GM15510 (cell line): ENCODE data around the gene SLIT2.

Experiments used
- POLR2A ChIP-seq: IDR thresholded peaks from 3 replicates; pipeline ENCODE4 v1.6.1; 2011; ENCODE audit warnings: borderline replicate concordance; ENCODE audit not compliant: insufficient read length; ENCODE audit errors: extremely low read depth

Gene SLIT2

DNA sequence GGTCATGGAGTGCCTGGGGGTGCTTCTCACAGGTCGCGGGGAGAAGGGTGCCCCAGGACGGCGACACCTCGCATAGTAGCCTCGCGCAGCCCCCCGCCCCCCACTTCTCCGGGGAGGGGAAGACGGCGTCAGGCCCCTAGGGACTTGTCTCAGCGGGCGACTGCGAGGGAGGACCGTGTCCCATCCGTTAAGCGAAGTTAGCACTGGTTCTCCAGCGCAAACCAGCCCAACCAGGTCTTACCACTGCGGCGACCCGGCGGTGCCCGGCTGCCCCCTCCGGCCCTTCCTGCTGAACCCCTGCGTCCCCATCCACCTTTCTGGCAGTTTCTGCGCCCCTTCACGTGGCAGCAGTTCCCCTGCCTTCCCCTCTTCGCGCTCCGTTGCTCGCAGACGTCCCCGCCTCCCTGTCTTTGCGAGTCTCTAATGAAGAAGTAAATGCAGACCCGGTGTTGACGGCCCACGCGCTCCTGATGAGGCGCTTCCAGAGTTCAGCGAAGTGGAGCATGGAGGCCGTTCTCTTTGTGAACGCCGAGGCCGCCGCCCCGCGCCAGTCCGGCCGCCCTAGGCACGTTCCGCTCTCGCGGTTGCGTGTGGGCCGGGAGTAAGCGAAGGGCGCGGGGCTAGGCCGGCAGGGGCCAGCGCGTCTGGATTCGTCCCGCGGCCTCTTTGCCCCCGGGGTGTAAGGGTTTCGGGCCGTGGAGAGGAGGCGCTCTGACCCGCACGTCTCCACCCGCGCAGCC is 3.0 kb downstream of the SLIT2 start:
- TF ChIP-seq POLR2A: no peak

DNA sequence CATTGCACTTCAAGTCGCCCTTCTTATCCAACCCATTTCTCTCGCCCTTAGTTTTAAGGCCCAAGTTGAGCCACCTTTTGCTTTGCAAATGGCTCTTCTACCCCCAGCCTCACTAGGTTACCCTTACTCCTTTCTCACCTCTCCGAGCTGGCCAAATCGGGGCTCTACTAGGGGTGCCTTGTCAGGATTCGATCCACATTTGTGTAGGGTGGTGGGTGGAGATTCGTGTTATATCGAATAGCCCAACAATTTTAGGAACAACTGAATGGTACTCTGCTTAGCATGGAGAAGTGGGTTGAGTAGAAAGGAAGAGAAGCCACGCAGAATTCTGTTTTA is 3.5 kb downstream of the SLIT2 start:
- no peak for TF ChIP-seq POLR2A

DNA sequence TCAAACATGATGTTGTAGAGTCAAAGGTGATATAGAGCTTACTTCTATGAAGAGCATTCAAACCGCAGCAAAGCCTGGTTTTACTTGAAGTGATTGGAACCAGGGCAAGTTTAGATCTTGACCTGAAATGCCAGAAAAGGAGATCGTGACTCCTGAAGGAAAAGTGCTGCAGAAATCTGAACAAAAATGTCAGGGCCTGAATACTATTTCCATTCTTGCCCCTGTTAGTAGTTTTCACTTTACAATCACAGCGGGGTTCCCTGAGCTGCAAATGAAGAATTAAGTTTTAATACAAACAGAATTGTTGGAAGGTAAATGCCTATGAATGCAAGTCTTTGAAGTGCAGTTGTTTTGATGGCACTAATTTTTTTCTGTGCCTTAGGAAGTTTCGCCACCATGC is 4.1 kb downstream of the SLIT2 start:
- no peak for TF ChIP-seq POLR2A

DNA sequence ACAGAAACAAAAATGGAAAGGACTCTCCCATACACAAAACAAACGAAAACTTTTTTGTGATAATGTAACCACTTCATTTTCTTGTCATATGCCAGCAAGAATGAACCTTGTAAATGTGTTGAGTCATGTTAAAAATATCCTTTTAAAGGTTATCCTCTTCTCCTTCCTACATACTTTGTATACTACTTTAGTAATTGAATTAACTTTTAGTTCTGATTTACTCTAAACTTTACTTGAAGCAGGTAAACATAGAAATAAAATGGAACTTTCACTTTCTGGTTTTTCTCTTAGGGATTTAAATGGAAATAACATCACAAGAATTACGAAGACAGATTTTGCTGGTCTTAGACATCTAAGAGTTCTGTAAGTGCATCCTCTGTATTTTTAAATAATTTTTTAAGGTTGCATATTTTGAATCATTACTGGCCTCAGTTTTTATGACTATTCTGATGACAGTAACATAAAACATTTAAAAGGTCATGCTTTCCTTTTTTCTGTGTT is 4.7 kb downstream of the SLIT2 start:
- no peak for TF ChIP-seq POLR2A

DNA sequence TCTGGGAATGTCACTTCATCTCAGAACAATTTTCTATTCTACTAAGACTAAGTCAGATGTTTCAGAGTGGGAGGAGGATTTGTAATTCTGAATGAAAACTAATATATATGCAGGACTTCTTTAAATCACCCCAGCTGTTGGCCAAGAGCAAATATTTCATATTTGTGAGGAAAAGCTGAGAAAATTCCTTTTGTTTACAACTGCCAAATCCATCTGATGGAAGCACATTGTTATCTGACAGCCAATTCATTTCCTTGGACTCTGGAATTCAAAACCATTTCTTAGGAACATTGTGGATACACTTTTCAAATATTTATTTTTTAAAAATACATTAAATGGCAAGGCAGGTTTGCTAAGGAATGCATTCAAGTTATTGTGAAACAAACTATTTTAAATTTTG is 8.0 kb downstream of the SLIT2 start:
- no peak for TF ChIP-seq POLR2A

DNA sequence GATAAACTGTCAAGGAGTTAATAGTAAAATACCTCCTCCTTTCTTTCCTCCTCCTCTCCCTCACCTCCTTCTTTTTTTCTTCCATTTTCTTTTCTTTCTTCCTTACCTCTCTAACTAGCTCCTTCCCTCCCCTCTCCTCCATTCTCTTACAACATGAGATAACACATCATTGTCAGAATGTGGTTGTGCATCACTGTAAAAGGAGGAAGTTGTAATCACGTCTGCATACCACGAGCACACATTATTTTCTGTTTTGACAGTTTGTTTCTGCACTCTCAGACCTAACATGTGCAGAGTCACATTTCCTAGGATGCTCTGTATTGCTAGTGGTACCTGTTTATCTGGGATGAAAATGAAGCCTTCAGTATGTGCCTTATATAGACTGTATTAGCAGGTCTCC is 9.1 kb downstream of the SLIT2 start:
- TF ChIP-seq POLR2A: no peak

DNA sequence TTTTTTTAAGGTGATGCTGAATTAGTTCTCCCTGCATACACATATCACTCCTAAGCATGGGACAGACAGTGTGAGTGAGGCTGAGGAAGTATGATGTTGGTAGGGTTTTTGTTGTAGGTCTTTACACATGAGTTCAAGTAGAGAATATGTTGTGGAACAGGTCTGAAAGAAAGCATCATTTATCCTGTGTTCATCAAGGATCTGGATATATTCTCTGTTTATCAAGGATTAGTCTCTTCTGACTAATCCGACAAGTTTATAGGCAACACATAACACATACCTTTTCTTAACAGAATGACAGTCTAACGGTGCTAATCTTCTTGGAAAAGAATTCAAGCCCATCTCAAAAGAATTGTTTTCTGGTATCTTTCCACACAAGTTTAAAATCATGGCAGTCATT is 10.5 kb downstream of the SLIT2 start:
- TF ChIP-seq POLR2A: no peak

DNA sequence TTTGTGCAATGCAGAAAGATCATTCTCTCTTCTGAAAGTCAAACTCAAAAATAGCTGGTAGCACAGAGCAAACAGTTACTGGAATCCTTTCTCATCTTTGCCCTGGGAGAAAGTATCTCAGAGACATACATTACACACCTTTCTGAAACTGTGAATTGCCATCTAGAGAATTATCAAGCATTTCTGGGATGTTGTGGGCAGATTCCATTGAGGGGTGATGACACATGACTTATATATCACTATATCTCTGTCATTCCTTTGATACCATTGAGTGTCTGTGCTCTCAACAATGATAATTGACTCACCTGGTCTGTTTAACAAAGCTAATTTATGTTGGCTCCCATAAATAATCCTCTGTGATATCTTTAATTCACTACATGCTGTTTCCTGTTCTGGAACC is 13.0 kb downstream of the SLIT2 start:
- no peak for TF ChIP-seq POLR2A

DNA sequence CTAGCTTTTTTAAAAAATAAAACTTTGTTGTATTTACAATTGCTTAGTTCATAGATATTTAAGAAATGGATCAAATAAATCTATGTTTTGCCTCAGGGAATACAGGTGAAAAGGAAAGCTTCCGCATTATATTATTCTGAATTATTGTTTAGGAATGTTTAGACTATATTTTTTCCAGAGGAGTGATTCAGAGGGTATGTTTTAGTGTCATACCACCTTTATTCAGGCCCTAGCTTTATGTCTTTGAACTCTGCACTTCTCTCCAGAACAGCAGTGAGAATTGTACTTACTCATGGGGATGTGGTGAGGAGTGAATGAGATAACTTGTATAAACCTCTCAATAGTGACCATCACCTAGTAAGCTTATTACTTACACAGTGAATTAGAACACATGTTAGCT is 14.0 kb downstream of the SLIT2 start:
- TF ChIP-seq POLR2A: no peak

DNA sequence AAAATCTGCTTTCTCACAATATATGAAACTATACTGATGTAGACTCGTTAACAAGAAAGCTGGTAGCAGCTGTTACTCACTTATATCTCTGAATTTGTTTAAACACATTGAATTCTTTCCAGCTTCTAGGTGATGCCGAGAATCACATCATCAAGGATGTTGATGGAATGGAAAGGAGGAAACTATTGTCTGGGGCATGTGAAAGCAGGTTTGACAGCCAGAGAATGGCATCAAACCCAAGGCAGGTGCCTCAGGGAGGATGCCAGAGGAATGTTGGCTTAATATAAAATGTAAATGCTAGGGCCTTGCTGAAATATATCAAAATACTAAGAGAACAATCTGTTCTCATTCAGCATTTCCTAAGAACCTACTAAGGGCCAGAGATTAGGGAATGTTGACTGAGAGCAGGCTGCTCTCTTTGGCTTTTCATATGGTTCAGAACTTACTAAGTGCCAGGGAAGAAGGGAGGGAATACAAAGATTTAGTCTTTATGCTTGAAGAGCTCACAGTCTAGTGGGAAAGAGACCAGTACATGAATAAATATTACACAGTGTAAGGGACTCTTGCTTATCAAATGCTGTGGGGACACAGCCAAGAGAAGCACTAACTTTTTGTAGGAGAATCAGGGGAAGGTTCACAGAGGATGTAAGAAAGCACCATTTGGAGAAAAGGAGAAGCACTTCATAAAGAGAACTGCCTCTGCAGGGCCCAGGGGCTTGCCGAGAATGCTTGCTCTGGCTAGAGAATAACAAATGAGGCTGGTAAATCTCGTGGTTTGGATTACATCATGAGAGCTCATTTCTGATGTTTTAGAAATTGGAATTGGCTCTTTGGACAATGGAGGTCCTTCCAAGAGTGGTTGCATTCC is 14.7 kb downstream of the SLIT2 start:
- no peak for TF ChIP-seq POLR2A

DNA sequence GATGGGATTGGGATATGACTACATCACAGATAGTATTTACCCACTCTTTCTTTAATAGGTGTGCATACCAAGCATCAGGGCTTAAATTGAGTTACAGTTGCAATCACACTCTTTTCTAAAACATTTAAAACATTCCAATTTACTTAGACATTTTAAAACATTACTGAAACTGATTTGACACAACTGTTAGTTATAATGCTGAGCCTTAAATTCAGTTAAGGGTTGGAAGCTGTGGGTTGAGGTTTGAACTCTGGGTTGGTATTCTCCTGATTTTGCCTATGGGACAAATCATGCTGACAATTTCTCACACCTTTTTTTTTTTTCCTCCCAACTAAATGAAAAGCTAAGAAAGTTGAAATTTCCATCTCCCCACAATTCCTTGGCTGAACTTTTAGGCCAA is 16.3 kb downstream of the SLIT2 start:
- no peak for TF ChIP-seq POLR2A

DNA sequence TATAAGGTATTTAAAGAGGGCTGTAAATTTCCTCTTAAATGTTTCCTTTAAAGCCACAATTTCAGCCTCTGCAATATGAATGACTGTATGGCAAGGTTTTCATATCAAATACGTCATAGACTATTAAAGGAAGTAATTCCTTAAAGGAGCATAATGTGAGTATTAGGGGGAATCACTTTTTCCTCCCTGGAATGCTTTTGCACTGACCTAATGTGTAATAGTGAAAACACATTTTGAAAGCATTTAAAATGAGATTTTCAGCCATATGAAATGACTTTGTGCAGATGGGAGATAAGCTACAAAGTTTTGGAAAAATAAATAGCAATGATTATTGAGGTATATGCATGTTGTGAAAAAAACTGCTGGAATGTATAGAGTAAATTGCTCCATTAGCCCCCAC is 17.6 kb downstream of the SLIT2 start:
- TF ChIP-seq POLR2A: no peak

DNA sequence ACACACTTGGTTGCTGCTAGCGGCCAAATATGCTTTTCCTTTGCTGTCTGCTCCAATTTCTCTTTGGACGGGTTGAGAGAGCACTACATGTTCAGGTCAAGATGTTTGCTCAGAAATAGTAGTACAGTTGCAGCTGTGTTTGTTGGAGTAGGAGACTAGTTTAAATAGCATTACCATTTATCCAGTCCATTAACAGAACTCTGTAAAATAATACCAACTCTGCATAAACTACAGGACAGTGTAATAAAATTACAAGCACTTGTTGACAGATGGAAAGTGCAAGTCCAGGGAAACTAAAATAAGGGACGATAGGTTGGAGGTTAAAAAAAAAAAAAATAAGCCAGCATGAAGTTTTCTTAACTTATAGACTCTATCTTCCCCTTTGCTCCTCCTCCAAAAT is 20.2 kb downstream of the SLIT2 start:
- no peak for TF ChIP-seq POLR2A

DNA sequence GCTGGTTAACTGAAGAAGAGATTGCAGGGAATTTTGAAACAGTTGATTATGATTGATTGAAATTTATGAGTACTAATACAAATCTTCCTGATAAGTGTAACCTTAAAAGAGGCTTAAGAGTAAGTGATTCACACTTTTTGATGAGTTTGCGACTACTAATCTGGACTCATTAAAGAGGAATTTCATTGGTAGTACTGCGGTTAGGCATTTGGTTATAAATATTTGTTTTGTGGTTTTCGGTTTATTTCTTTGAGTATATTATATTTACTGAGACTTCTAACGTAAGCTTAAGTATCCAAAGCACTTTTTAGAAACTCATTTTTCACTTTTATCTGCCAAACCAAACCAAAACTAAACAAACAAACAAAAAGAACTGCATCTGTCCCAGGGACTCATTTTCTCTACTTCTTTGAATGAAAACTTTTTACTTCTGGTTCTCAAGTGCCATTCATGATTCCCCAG is 20.7 kb downstream of the SLIT2 start:
- TF ChIP-seq POLR2A: no peak

DNA sequence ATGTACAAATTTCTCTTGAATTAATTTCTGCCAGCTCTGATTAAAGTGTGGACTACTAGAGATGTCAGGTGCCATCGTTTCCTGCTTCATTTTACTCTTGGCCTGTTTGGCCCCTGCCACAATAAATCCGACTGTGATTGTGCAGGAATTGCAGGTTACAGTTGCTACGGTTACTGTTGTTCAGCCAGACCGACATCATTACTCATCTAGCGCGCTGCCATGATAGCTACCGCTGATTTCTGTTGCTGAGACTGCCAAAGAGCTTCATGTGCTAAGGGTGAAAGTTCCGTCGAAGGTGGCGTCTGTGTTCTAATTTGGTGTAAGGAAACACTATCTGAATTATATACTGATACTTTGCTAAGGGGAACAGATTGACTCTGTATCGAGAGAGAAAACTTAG is 22.1 kb downstream of the SLIT2 start:
- no peak for TF ChIP-seq POLR2A

DNA sequence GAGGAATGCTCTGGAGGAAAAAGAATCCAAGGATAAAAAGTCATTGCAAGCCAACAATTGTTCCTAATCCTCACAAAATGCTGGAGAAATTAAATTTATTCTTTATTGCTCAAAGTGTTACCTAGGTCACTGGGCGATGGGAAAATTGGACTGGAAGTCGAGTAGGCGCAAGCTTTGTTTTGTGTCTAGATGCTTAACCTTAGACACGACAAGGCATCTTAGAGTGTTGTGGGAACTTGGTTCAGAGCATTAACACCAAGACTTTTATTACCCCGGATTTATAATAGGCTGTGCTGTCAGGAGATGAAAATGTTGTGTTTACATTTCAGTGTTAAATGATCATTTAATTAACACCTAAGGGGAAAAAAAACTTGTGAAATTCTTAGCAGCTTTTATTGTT is 25.1 kb downstream of the SLIT2 start:
- TF ChIP-seq POLR2A: no peak
